GM10248 (cell line): ENCODE results near the gene IER2.

Experiments used
- CTCF ChIA-PET: fragments of 300-600 bp; sonication (Branson Sonifier 250); formaldehyde crosslinking; extraction: SDS; loops from one replicate; lab custom pipeline; 2021; ENCODE audit warnings: antibody characterized with exemption; lab: Yijun Ruan, JAX
- POLR2A ChIA-PET: fragments of 350-650 bp; sonication (Branson Sonifier 250); formaldehyde crosslinking; extraction: SDS; loops from one replicate; lab custom pipeline; 2020; ENCODE audit warnings: antibody characterized with exemption; lab: Yijun Ruan, JAX
- DNase-seq: peaks from one replicate; pipeline ENCODE4 v3.0.0; 2012; ENCODE audit errors: extremely low spot score
- TF ChIP-seq, protein P1 (sequence below): IDR thresholded peaks from 2 replicates; pipeline ENCODE4 v1.5.1; 2012; ENCODE audit warnings: mild to moderate bottlenecking, low read depth; ENCODE audit errors: extremely low read depth, missing control alignments, control extremely low read depth

IER2 gene

DNA sequence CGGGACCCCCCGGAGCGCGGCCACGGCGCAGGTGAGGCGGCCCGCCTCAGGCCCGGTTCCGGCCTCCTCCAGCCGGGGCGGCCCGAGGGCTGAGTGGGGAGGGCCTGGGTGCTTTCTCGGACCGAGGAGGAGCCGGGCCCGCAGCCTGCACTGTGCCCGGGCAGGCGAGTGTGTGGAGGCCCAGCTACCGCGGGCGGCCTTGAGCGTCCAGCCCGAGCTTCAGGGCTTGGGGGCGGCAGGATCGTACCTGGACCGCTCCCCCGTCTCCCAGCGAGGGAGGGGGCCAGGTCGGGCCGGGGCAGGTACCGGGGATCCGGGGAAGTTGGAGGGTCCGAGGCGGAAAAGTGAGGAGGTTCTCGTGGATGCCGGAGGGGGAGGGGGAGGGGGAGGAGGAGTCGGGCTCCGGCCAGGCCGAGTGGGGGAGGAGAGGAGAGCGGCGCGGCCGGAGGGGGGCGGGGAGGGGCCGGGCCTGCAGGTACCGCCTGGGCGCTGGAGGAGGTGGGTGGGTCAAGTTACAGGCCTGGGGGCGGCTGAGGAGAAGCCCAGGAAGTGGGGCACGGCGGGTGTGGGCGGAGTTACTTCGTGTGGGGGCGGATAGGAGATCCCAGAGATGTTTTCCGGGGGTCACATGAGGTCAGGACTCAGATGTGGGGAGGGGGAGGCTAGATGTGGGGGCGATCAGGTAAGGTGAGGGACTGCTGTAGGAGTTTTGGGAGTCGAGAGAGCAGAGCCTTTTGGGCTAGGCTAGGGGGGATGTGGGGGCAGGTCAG is 31.6 kb upstream of the IER2 start:
- TF ChIP-seq, protein P1, sequence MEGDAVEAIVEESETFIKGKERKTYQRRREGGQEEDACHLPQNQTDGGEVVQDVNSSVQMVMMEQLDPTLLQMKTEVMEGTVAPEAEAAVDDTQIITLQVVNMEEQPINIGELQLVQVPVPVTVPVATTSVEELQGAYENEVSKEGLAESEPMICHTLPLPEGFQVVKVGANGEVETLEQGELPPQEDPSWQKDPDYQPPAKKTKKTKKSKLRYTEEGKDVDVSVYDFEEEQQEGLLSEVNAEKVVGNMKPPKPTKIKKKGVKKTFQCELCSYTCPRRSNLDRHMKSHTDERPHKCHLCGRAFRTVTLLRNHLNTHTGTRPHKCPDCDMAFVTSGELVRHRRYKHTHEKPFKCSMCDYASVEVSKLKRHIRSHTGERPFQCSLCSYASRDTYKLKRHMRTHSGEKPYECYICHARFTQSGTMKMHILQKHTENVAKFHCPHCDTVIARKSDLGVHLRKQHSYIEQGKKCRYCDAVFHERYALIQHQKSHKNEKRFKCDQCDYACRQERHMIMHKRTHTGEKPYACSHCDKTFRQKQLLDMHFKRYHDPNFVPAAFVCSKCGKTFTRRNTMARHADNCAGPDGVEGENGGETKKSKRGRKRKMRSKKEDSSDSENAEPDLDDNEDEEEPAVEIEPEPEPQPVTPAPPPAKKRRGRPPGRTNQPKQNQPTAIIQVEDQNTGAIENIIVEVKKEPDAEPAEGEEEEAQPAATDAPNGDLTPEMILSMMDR = no peak
- DNase-seq = peak; percentile 76
- POLR2A ChIA-PET = interaction anchor here (0.7 to 1.6 kb wide), 4 partner anchors 14 to 36 kb away, joined by 3 to 10 read pairs (median 4); no protein-coding TSS in a partner anchor
- CTCF ChIA-PET = interaction anchor here (1.2 to 1.9 kb wide), 8 partner anchors 10 to 153 kb away, joined by 3 to 13 read pairs (median 4); no protein-coding TSS in a partner anchor

DNA sequence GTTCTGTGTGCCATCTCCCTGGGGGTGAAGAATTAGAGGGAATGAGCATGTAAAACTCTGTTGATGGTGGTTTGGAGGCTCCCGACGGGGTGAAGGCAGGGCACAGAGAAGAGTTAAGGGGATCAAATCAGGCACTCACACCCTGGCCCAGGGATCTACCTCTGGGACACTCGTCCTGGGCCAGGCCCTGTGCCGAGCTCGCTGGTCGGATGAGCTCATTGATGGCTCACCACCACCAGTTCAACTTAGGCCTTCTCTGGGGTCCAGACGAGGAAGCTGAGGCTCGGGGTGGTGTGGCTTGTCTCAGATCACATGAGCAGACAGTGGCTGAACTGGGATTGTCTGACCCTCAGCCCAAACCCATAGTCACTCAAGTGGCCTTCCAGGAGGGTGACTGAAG is 30.6 kb upstream of the IER2 start:
- CTCF ChIA-PET = interaction anchor here (0.8 to 1.7 kb wide), 6 partner anchors 9 to 154 kb away, joined by 3 to 6 read pairs (median 4); partner anchors contain the start of genes IER2 and STX10
- POLR2A ChIA-PET = no interaction called here
- TF ChIP-seq, protein P1 = no peak
- DNase-seq = no peak

DNA sequence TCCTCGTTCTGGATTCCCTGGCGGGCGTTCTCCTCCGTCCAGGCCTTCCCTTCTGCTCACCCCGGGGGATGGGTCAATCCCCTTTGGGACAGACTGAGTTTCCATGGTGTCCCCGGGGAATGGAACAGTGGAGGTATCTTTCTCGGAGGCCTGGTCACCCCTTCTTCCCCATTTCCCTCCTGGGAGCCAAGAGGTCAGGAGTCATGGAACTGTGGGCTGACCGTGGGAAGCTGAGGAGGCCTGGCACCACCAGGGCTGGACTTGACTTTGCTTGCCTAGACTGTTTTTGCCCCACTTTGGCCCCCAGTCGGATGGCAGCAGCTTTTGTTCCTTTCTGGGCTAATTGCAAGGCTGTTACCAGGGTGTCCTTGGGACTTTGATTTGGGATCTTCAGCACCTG is 30.2 kb upstream of the IER2 start:
- TF ChIP-seq, protein P1 = no peak
- ChIA-PET CTCF (interaction anchor here (0.8 to 1.8 kb wide), 8 partner anchors 9 to 155 kb away, joined by 3 to 6 read pairs (median 4); partner anchors contain the start of genes IER2 and STX10), POLR2A (no interaction called here)
- no peak for DNase-seq

DNA sequence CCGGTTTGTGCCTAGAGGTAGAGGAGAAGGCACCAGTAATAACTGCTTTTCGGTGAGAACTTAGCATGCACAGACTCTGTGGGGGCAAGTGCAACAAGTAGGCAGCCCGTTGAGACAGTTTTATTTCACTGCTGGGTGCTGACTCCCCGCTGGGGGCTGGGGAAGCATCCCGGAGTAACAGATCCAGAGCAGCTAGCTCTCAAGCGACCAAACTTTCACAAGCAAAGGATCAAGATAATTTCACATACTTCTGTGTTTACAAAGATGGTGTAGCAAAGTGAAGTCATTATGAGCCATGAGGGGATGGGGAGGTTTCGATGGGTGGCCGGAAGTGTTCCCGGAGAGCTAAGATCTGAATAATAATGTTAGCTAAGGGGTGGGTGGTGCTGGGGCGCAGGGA is 29.4 kb upstream of the IER2 start:
- POLR2A ChIA-PET = no interaction called here
- TF ChIP-seq, protein P1 = no peak
- CTCF ChIA-PET = interaction anchor here (1.4 to 1.8 kb wide), 4 partner anchors 10 to 28 kb away, joined by 3 to 6 read pairs (median 4); no protein-coding TSS in a partner anchor
- no peak for DNase-seq

DNA sequence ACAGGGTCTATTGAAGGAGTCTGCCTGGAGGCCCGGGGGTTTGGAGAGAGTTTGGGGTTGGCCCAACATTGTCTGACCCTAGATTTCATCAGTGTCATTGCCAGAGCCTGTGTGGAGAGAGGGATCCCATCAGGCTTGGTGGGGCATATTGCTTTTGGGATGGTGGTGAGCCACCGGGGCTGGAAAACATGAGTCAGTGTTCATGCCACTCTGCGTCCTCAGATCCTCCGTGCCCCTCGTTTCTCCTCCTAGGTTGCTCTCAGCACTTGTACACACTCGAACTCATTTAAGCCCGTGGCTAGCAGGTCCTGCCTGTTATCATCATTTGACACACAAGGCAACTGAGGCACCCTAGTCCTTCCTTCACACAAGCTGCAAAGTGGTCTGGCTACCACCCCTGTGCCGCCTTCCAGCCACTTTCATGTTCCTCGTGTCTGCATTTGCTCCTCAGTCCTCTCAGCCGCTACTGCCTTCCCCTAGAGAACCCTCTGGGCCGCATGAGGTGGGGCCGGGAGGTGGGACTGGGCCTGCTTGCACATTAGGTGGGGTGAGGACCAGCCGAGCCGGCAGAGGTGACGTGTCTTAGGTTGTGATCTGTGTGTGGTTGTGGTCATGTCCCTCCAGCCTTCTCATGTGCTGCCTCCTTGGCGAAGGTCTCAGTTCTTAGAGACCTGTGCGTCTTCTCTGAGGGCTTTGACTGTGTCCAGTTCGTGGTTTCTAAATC is 28.5 kb upstream of the IER2 start:
- ChIA-PET CTCF (interaction anchor here (1.4 to 1.8 kb wide), 2 partner anchors 9 to 10 kb away, joined by 4 to 5 read pairs; no protein-coding TSS in a partner anchor), POLR2A (no interaction called here)
- TF ChIP-seq, protein P1 = no peak
- no peak for DNase-seq

DNA sequence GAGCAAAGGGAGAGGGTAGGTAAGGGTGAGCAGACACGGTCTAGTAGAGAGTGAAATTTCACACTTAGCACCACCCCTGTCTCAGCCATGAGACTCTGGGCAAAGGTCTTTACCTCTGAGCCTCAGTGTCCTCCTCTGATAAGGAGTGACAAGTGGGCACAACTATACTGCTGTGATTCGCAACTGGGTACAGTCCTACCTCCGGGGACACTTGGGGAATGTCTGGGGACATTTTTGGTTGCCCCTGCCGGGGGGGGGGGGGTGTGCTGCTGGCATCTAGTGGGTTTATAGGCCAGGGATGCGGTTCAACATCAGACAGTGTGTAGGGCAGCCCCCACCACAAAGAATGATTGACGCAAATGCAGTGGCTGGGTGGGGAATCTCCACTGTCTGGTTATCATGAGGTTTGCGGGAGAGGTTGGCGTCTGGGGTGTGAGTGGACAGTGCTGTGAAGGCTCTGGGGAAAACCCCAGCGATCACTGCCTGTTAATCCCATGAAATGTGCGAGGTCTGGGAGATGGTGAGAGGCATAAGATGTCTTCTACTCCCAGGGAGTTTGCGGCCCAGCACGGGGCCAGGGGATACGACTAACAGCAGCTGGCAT is 27.8 kb upstream of the IER2 start:
- no peak for DNase-seq
- TF ChIP-seq, protein P1 = no peak
- ChIA-PET CTCF (no interaction called here), POLR2A (no interaction called here)
